ENCODE data around the gene CHRNB2. TPM values are rescaled to one million over a fixed set of nuclear protein-coding genes. Genes with fewer than 3 reads are reported as not detected.

Gene CHRNB2
- polyA plus RNA-seq, 1 donor (not counting 4 experiments of a cell fraction or from before 2014, with no cell fraction given): 0.09 TPM

- DNase-seq (ENCODE audit: low read depth, low spot score): no peak
These were observed 18.7 kb downstream of the CHRNB2 start for GRCh38 chr1:154586231-154586630.

GRCh38 chr1:154586641-154587040 lies 19.1 kb downstream of the CHRNB2 start:
- Histone ChIP-seq H3K4me3 (ENCODE audit: control insufficient read depth in 2 of 3, extremely low read depth in 1 of 3, insufficient read depth in 2 of 3, low read depth in 1 of 3, low read length in 3 of 3) (no peak overlapping the region), H2AFZ (ENCODE audit: control insufficient read depth, low read length) (no peak overlapping the region), H3K9ac (ENCODE audit: control insufficient read depth, extremely low read depth, insufficient read depth, low read length) (no peak overlapping the region), H3K79me2 (ENCODE audit: control insufficient read depth, insufficient read depth, low read length) (peaks cover under 1% of the 10 kb centered on the region), H3K4me1 (ENCODE audit: control insufficient read depth, extremely low read depth, insufficient read depth, low read length) (no peaks in the 10 kb centered on the region), H3K27me3 (ENCODE audit: control insufficient read depth, extremely low read depth, insufficient read depth, low read length) (no peaks in the 10 kb centered on the region), H3K36me3 (ENCODE audit: control insufficient read depth in 2 of 2, extremely low read depth in 1 of 2, insufficient read depth in 2 of 2, low read length in 2 of 2) (peaks cover 77 to 79% of the 10 kb centered on the region in 2 experiments), H3K9me1 (ENCODE audit: control insufficient read depth, extremely low read depth, insufficient read depth, low read length) (no peaks in the 10 kb centered on the region), H4K20me1 (ENCODE audit: control insufficient read depth, extremely low read depth, insufficient read depth, low read length) (peaks cover 6% of the 10 kb centered on the region), H3K27ac (ENCODE audit: control insufficient read depth, insufficient read depth, low read length) (no peak overlapping the region), H3K9me3 (ENCODE audit: control insufficient read depth, low read depth, low read length) (no peaks in the 10 kb centered on the region), H3K4me2 (ENCODE audit: control insufficient read depth, extremely low read depth, insufficient read depth, low read depth, low read length) (no peak overlapping the region)
- TF ChIP-seq EZH2 (IDR thresholded peaks at IDR 0.05; ENCODE audit: low read length): no peak
- dilution Hi-C loops (cut with MboI; ENCODE audit: extremely low pct_ligation_motif_present, low sequenced_read_pairs): no loop called here
- FAIRE-seq (no peak), DNase-seq (ENCODE audit: low read depth, low spot score) (no peak)

More at GRCh38 chr1:154586231-154586630, 18.7 kb downstream of the CHRNB2 start:
- TF ChIP-seq EZH2 (IDR thresholded peaks at IDR 0.05; ENCODE audit: low read length): no peak
- no peak for TF ChIP-seq CTCF (optimal IDR thresholded peaks at IDR 0.05 in 1 of 3, IDR thresholded peaks at IDR 0.05 in 1 of 3, conservative IDR thresholded peaks at IDR 0.05 in 1 of 3; ENCODE audit: extremely low read depth in 1 of 3, insufficient read depth in 2 of 3, low read length in 3 of 3)
- H3K36me3 ChIP-seq (ENCODE audit: control insufficient read depth in 2 of 2, extremely low read depth in 1 of 2, insufficient read depth in 2 of 2, low read length in 2 of 2): peaks cover 76 to 77% of the 10 kb centered on the region in 2 experiments
- no peak overlapping the region for H2AFZ ChIP-seq (ENCODE audit: control insufficient read depth, low read length)
- dilution Hi-C loops (cut with MboI; ENCODE audit: extremely low pct_ligation_motif_present, low sequenced_read_pairs): no loop called here
- no peak overlapping the region for H3K9ac ChIP-seq (ENCODE audit: control insufficient read depth, extremely low read depth, insufficient read depth, low read length)
- no peak overlapping the region for H3K4me3 ChIP-seq (ENCODE audit: control insufficient read depth in 2 of 3, extremely low read depth in 1 of 3, insufficient read depth in 2 of 3, low read depth in 1 of 3, low read length in 3 of 3)
- no peak overlapping the region for H3K27ac ChIP-seq (ENCODE audit: control insufficient read depth, insufficient read depth, low read length)
- H3K79me2 ChIP-seq (ENCODE audit: control insufficient read depth, insufficient read depth, low read length): no peaks in the 10 kb centered on the region
- no peaks in the 10 kb centered on the region for H3K4me1 ChIP-seq (ENCODE audit: control insufficient read depth, extremely low read depth, insufficient read depth, low read length)
- H3K9me3 ChIP-seq (ENCODE audit: control insufficient read depth, low read depth, low read length): no peaks in the 10 kb centered on the region
- no peak for FAIRE-seq
- no peak overlapping the region for H3K4me2 ChIP-seq (ENCODE audit: control insufficient read depth, extremely low read depth, insufficient read depth, low read depth, low read length)
- no peaks in the 10 kb centered on the region for H3K9me1 ChIP-seq (ENCODE audit: control insufficient read depth, extremely low read depth, insufficient read depth, low read length)
- peaks cover 6% of the 10 kb centered on the region for H4K20me1 ChIP-seq (ENCODE audit: control insufficient read depth, extremely low read depth, insufficient read depth, low read length)
- H3K27me3 ChIP-seq (ENCODE audit: control insufficient read depth, extremely low read depth, insufficient read depth, low read length): no peaks in the 10 kb centered on the region

GRCh38 chr1:154589780-154590179 lies 22.2 kb downstream of the CHRNB2 start:
- dilution Hi-C loops (cut with MboI; ENCODE audit: extremely low pct_ligation_motif_present, low sequenced_read_pairs): no loop called here
- DNase-seq (ENCODE audit: low read depth, low spot score): no peak
- no peaks in the 10 kb centered on the region for H3K4me1 ChIP-seq (ENCODE audit: control insufficient read depth, extremely low read depth, insufficient read depth, low read length)
- peaks cover 5% of the 10 kb centered on the region for H3K79me2 ChIP-seq (ENCODE audit: control insufficient read depth, insufficient read depth, low read length)
- no peak overlapping the region for H3K4me3 ChIP-seq (ENCODE audit: control insufficient read depth in 2 of 3, extremely low read depth in 1 of 3, insufficient read depth in 2 of 3, low read depth in 1 of 3, low read length in 3 of 3)
- no peak overlapping the region for H3K9ac ChIP-seq (ENCODE audit: control insufficient read depth, extremely low read depth, insufficient read depth, low read length)
- no peak overlapping the region for H3K4me2 ChIP-seq (ENCODE audit: control insufficient read depth, extremely low read depth, insufficient read depth, low read depth, low read length)
- no peaks in the 10 kb centered on the region for H3K9me1 ChIP-seq (ENCODE audit: control insufficient read depth, extremely low read depth, insufficient read depth, low read length)
- FAIRE-seq: no peak
- peaks cover 63 to 78% of the 10 kb centered on the region in 2 experiments for H3K36me3 ChIP-seq (ENCODE audit: control insufficient read depth in 2 of 2, extremely low read depth in 1 of 2, insufficient read depth in 2 of 2, low read length in 2 of 2)
- no peaks in the 10 kb centered on the region for H3K9me3 ChIP-seq (ENCODE audit: control insufficient read depth, low read depth, low read length)
- no peak for TF ChIP-seq EZH2 (IDR thresholded peaks at IDR 0.05; ENCODE audit: low read length)
- no peak for TF ChIP-seq CTCF (optimal IDR thresholded peaks at IDR 0.05 in 1 of 3, IDR thresholded peaks at IDR 0.05 in 1 of 3, conservative IDR thresholded peaks at IDR 0.05 in 1 of 3; ENCODE audit: extremely low read depth in 1 of 3, insufficient read depth in 2 of 3, low read length in 3 of 3)
- H2AFZ ChIP-seq (ENCODE audit: control insufficient read depth, low read length): no peak overlapping the region
- H4K20me1 ChIP-seq (ENCODE audit: control insufficient read depth, extremely low read depth, insufficient read depth, low read length): peaks cover 3% of the 10 kb centered on the region
- H3K27me3 ChIP-seq (ENCODE audit: control insufficient read depth, extremely low read depth, insufficient read depth, low read length): no peaks in the 10 kb centered on the region
- H3K27ac ChIP-seq (ENCODE audit: control insufficient read depth, insufficient read depth, low read length): no peak overlapping the region
